Activated CD4-positive, CD25-positive, alpha-beta regulatory T cell treated with anti-CD3 and anti-CD28 coated beads, Interleukin-2, amount 50 U/mL, for 72 hours (primary cell): ENCODE data around the gene CCNJ.

Experiments
- DNase-seq: peaks from one replicate; pipeline ENCODE4 v3.0.0; 2021

Gene CCNJ

DNA sequence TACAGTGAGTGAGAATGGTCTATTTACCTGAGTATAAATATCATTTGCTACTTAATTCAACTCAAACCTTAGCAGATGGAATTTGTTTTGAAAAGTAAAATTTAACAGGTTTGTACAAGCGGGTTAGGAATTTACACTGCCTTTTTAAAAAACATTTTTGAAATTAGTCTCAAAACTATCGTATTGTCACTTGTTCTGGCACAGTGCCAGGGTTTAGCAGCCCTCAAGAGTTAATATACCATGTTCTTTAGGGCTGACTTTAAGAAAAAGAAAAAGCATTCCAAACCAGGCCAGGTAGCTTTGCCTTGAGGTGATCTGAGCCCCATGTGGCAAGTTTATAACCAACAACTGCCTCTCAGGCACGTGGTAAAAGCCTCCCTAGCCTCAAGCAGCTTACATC lies 17.8 kb downstream of the CCNJ start:
- no peak for DNase-seq

DNA sequence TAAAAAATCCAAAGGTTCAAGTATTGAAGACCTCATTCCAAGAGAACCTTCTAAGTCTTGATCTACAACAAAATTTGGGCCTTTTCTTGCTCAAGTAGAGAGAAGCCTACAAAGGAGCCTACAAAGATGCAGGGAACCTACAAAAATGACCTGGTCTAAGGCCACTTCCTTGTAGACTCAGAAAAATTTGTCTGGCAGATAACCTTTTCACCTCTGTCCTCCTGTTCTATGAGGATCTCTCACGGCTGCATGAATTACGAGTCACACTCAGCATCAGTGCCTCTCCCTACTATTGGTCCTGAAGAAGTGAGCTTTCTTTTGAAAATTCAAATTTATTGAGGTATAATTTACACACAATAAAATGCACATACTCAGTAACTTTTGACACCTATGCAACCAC lies 29.3 kb downstream of the CCNJ start:
- no peak for DNase-seq

DNA sequence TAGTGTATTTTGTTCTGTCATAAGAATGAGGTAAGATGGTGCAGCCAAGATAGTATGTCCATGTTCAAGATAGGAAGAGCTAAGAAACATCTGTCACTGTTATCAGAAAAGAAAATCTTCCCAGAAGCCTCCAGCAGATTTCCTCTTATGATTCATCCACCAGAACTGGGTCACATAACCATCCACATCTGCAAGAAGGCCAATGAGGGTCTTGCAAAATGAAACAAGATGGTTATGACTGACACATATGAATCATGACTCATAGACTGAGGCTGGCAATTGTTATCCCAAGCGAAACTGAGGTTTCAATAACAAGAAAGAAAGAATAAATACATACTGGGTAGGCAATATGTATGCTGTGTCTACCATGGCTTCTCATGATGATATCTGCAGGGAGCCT lies 30.3 kb downstream of the CCNJ start:
- DNase-seq, result no peak

DNA sequence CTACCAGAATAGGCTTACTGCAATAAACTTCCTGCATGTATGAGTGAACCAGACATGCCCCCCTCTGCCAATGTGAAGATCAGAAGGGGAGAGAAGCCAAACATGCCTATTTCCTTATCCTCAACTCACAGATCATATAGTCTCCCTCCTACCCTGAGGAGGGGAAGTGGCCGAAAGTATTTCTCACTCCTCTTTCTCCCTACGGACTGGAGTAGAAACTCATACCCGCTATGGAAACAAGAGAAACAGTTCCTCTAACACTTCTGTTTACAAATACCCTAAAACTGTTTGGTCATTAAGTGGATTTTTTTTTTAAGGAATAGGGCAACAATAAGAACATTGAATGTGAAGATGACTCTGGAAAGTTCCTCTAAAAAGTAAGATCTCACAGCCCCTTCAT lies 31.4 kb downstream of the CCNJ start:
- DNase-seq, result no peak

DNA sequence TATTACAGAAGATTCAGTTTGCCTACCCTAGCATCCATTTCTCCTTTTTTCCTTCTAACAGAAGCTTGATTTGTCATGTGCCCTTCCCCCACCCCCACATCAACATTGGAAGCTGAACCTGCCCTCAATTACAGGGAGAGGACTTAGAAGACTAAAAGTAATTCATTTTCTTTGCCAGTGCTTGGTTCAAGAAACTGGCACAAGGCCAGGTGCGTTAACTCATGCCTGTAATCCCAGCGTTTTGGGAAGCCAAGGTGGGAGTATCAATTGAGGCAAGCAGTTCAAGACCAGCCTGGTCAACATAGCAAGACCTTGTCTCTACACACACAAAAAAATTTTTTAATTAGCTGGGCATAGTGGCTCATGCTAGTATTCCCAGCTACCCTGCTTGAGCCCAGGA lies 32.6 kb downstream of the CCNJ start:
- DNase-seq, result no peak

DNA sequence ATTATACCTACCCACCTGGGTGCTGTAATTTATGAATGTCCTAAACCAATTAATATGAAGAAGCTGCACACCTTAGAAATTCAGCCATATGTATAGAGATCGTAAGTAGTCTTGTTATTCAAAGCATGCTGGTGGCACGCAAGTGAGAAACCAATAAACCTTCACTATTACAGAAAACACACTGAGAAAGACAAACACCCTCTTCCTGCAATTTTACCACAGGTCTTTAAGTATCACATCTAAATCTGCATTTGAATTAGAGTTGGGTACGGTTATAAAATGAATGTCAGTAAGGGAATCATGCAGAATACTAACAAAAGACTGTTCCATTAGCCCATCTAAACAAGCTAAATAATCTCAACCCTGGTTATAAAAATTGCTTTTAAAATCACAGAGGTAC lies 33.8 kb downstream of the CCNJ start:
- no peak for DNase-seq

DNA sequence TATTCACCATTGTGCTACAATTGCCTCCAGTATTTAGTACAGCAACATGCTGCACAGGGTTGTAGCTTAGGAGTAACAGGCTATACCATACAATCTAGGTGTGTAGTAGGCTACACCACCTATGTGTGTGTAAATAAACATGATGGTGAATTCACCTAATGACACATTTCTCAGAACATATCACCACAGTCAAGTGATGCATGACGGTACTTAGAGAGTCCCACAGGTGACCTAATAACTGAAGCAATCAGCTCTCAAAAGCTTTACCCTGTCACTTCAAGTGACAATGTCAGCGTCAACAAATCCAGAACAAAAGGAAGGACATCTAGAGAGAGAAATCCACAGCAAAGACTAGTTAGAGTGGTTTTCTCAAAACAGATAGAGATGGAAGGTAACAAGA lies 38.8 kb downstream of the CCNJ start:
- DNase-seq, result no peak

DNA sequence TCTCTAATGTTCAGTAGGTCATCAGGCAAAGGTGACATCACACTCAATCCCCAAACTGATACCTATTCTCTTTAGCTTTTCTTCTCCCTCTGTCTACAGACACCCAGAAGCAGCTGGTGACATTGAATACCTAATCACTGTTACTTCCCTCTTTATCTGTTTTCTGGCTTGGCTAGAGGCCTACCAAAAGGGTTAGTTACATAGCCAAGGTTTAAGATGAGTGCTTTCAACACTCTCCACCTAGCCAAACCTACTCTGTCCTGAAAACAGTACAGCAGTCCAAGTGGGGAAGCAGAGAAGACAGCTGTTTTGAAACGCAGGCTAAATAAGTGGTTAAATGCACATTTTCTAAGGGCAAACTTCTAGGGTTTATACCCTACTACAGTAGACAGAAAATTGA lies 39.4 kb downstream of the CCNJ start:
- DNase-seq, result no peak

DNA sequence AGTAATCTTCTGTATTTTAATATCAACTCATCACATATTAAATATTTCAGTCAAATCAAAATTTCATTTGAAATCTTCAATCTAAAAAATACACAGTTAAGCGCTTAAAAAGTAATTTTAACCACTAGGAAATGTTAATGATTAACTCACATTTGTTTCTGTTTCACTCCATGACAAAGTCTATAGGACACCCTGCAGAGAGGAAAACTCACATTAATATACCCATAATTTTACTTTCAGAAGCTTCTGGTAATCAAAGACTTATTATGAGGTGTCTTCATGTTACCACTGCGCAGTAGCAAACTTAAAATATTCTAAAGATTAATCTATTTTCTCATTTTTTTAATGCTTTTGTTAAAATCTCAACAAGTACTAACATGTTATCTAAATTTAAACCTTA lies 45.7 kb downstream of the CCNJ start:
- no peak for DNase-seq

DNA sequence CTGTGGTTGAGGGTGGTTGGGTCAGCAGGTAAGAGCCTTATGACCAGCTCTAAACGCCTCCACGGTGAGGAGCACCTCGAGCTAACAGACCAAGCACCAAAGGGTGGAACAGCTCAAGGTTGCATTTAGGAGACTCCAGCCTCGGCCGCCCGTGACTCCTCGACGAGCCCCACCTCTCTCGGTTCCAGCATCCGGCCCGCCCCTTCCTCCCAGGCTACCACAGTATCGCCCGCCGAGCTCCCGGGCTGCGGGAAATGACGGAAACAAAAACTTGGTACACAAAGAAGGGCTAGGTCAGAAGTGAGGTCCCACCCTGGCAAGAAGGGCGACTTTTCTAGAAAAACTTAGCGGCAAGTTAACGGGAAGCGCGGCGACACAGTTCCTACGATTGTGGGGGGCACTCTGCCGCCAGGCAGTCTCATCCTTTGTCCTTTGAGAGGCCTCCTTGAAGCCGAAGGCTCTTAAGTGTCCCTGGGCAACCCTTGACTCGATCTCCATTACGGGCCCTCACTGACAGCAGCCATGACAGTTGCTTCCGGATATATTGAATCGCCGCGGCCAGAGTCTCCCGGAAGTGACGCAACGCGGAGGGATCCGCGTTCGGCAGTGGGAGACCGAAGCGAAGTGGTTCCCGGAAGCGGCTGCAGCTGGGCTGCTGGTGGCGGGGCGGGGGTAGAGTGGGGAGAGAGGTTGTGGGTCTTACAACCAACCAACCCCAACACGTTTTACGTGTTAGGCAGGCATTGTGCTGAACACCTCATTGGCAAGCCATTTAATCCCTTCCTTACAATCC lies 46.5 kb downstream of the CCNJ start:
- peak; percentile 91 for DNase-seq

DNA sequence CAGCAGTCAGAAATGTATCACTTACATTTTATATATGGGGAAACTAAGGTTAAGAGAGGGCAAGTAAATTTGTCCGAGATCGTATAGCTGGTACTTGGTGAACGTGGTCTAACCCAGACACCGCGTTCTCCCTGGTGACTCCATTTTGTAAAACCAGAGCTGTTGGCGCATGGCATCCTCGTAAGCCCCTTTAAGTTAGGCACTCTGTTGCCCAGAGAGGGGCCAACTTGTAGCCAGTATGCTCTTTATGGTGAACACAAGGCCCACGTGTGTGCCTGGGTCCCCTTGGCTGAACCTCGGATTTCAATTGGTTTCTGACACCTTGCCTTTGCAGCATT lies 47.0 kb downstream of the CCNJ start:
- no peak for DNase-seq

DNA sequence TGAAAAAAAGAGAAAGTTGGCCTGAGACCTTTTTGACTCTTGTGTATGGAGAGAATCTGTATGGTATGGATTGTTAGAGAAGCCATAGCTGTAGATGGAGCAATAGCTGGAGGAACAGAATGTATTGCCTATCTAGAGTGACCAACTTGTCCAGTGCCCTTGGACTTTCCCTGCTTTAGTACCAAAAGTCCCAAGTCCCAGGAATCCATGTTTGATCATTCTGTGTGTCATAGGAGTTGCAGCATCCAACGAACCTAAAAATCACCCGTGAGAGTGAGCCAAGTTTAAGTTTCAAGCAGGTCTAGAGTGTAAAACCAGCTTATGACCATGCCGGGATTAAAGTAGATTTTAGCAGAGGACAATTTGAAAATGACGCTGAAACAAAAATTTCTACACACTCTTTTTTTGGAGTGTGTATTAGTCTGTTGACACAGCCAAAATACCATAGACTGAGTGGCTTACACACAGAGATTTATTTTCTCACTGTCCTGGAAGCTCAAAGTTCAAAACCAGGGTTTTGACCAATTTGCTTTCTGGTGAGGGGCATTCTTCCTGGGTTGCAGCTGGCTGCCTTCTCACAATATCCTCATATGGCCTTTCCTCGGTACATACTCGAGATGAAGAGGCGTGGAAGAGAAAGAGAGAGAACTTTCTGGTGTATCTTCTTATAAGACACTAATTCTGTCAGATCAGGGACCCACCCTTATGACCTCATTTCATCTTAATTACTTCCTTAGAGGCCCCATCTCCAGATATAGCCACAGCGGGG lies 49.8 kb downstream of the CCNJ start:
- no peak for DNase-seq

DNA sequence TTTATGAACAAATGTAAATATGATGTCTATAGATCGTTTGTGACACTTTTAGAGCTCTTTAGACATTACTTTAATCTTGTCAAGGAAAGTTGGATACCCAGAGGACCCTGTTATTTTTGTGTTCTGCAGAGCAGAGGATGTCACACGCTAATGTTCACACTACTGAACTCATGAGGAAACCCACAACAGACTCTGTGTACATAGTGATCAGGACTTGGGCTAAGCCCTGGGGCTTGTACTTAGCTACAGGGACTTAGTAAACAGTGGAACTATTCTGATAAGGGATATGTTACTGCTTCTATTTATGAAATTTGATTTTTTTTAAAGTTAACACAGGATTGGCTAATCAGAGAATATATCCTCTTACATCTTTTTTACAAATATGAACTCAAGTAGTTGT lies 50.6 kb downstream of the CCNJ start:
- DNase-seq, result no peak

DNA sequence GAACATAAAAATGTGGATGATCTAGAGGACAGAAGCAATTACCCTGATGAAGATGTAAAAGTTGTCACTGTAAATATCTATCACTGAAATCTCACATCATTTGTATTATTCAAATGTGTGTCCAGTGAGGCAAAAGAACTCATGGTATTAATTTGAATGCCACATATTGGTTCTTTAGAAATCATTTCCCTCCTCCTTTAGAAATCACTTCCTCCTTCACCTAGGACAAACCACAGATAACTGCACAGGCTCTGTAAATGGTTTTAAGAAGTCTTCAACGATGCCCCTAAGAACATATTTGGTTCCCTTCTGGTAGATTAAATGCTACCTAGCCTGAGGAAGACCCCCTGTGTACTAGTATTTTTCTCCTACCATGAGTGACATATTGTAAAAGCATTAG lies 53.6 kb downstream of the CCNJ start:
- no peak for DNase-seq

DNA sequence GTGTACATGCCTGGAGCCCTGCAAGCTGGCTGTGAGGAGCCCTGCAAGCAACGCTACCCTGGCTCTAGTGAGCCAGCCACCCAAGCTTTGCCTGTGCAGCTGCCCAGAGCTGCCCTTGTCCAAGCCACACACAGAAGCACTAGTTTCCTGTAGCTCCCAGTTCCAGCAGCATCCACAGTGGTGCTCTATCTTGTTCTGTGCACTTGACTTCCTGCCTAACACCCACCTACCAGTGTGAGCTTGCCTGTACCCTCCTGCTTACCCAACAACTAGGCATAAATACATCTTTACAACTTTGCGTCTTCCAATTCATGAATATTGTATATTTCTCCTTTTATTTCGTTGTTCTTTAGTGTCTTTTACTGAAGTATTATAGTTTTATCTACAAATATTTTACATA lies 54.5 kb downstream of the CCNJ start:
- no peak for DNase-seq

DNA sequence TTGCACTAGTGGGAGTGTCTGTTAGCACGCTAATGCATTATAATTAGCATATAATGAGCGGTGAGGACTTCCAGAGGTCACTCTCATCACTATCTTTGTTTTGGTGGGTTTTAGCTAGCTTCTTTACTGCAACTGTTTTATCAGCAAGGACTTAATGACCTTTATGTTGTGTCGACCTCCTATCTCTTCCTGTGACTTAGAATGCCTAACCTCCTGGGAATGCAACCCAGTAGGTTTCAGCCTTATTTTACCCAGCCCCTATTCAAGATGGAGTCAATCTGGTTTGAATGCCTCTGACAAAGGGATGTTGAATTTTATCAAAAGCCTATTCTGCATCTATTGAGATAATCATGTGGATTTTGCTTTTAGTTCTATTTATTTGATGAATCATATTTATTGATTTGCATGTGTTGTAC lies 64.2 kb downstream of the CCNJ start:
- DNase-seq, result no peak
